T-helper 1 cell treated with Interleukin-12 subunit alpha and Interleukin-12 subunit beta and Interleukin-4 antibody, amounts not matched to agents 30 μg/mL and 1 μg/mL, for 36 hours (primary cell): Measurements from ENCODE around the gene EPOP.
A peak's percentile ranks its signal among the peaks of the same experiment; 100 is the strongest.

Source experiments
- H3K27ac Mint-ChIP-seq: one replicate; pipeline ENCODE4 v1.8.0; 2021; ENCODE audit warnings: mild to moderate bottlenecking, mixed read lengths
- H3K27me3 Mint-ChIP-seq: one replicate; pipeline ENCODE4 v1.8.0; 2021; ENCODE audit warnings: low read depth, mixed read lengths
- H3K36me3 Mint-ChIP-seq: one replicate; pipeline ENCODE4 v1.8.0; 2021; ENCODE audit warnings: low read depth, mixed read lengths
- H3K4me1 Mint-ChIP-seq: one replicate; pipeline ENCODE4 v1.8.0; 2021; ENCODE audit warnings: low read depth, mixed read lengths
- H3K4me3 Mint-ChIP-seq: one replicate; pipeline ENCODE4 v1.8.0; 2021; ENCODE audit warnings: mild to moderate bottlenecking, moderate library complexity, mixed read lengths
- H3K9me3 Mint-ChIP-seq: one replicate; pipeline ENCODE4 v1.8.0; 2021; ENCODE audit warnings: mixed read lengths

EPOP gene

GRCh38 chr17:38674749-38675615 is at the start of gene EPOP:
Gene EPOP, minus strand, starts transcription at chr17:38674957. Its CDS starts 462 bp downstream, at chr17:38674495.
- H3K9me3 Mint-ChIP-seq = no peaks in the 10 kb centered on the region

GRCh38 chr17:38721802-38722201 is 47.0 kb upstream of the EPOP start:
- Mint-ChIP-seq H3K27me3 (no peaks in the 10 kb centered on the region), H3K4me1 (peaks cover 12% of the 10 kb centered on the region), H3K4me3 (no peak overlapping the region), H3K9me3 (no peaks in the 10 kb centered on the region), H3K36me3 (peaks cover 27% of the 10 kb centered on the region), H3K27ac (no peak overlapping the region)

More at GRCh38 chr17:38674749-38675615, at the start of gene EPOP:
- peaks cover 29% of the 10 kb centered on the region for H3K27me3 Mint-ChIP-seq
- H3K27ac Mint-ChIP-seq = peak within 1 kb of the TSS; percentile 65
- H3K4me3 Mint-ChIP-seq = peak within 1 kb of the TSS; percentile 68
- H3K4me1 Mint-ChIP-seq = peaks cover 29% of the 10 kb centered on the region
- H3K36me3 Mint-ChIP-seq = peaks cover 3% of the 10 kb centered on the region

GRCh38 chr17:38720941-38721340 is 46.2 kb upstream of the EPOP start:
- no peak overlapping the region for H3K27ac Mint-ChIP-seq
- H3K36me3 Mint-ChIP-seq = peaks cover 32% of the 10 kb centered on the region
- peaks cover 10% of the 10 kb centered on the region for H3K4me1 Mint-ChIP-seq
- H3K27me3 Mint-ChIP-seq = no peaks in the 10 kb centered on the region
- H3K9me3 Mint-ChIP-seq = no peaks in the 10 kb centered on the region
- no peak overlapping the region for H3K4me3 Mint-ChIP-seq

- Mint-ChIP-seq H3K27me3 (no peaks in the 10 kb centered on the region), H3K36me3 (peaks cover 38% of the 10 kb centered on the region), H3K9me3 (no peaks in the 10 kb centered on the region), H3K4me3 (no peak overlapping the region), H3K27ac (peak overlapping the region; percentile 59), H3K4me1 (peaks cover 17% of the 10 kb centered on the region)
Observed at GRCh38 chr17:38719943-38720641, 45.3 kb upstream of the EPOP start.

GRCh38 chr17:38719289-38719942 is 44.7 kb upstream of the EPOP start:
- Mint-ChIP-seq H3K27ac (no peak overlapping the region), H3K36me3 (peaks cover 38% of the 10 kb centered on the region), H3K9me3 (no peaks in the 10 kb centered on the region), H3K27me3 (no peaks in the 10 kb centered on the region), H3K4me1 (peaks cover 21% of the 10 kb centered on the region), H3K4me3 (no peak overlapping the region)

- Mint-ChIP-seq H3K27me3 (no peaks in the 10 kb centered on the region), H3K36me3 (peaks cover 38% of the 10 kb centered on the region), H3K27ac (no peak overlapping the region), H3K9me3 (no peaks in the 10 kb centered on the region), H3K4me3 (no peak overlapping the region), H3K4me1 (peaks cover 23% of the 10 kb centered on the region)
Observed at GRCh38 chr17:38717139-38717745, 42.5 kb upstream of the EPOP start.

DNA sequence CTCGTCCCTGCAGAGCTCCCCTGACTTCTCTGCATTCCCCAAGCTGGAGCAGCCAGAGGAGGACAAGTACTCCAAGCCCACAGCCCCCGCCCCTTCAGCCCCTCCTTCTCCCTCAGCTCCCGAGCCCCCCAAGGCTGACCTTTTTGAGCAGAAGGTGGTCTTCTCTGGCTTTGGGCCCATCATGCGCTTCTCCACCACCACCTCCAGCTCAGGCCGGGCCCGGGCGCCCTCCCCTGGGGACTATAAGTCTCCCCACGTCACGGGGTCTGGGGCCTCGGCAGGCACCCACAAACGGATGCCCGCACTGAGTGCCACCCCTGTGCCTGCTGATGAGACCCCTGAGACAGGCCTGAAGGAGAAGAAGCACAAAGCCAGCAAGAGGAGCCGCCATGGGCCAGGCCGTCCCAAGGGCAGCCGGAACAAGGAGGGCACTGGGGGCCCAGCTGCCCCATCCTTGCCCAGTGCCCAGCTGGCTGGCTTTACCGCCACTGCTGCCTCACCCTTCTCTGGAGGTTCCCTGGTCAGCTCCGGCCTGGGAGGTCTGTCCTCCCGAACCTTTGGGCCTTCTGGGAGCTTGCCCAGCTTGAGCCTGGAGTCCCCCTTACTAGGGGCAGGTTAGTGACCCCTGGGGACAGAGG is 41.7 kb upstream of the EPOP start:
- Mint-ChIP-seq H3K27me3 (no peaks in the 10 kb centered on the region), H3K36me3 (peaks cover 37% of the 10 kb centered on the region), H3K9me3 (no peaks in the 10 kb centered on the region), H3K4me3 (no peak overlapping the region), H3K27ac (no peak overlapping the region), H3K4me1 (peaks cover 23% of the 10 kb centered on the region)

- H3K27me3 Mint-ChIP-seq = no peaks in the 10 kb centered on the region
Observed at GRCh38 chr17:38715216-38715943, 40.6 kb upstream of the EPOP start.

DNA sequence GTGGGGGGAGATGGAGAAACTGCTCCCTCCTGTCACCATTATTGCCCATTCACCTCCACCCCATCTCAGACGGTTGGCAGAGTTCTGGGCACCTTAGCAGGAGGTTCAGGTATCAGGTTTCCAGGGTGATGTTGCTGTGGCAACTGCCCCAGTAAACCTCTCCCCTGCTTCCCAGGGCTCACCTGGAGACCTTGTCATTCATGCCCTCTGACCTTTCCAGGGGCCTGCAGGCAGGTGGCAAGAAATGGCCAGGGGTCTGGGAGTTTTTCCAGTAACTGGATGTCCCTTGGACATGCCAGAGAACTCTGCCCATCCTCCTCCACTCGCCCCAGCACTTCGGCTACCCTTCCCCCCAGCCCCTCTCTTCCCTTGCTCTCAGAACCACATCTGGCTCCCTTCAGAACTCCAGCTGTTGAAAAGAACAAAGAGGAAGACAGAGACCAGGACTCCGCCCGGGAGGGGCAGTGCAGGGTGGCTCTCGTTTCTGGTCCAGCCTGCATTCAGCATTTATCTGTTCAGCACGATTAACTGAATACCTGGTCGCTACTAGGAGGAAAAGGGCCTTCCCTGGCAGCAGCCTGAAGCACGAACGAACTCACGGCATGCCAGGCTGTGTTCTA is 38.8 kb upstream of the EPOP start:
- no peak overlapping the region for H3K27ac Mint-ChIP-seq
- H3K4me1 Mint-ChIP-seq = peaks cover 39% of the 10 kb centered on the region
- no peak overlapping the region for H3K4me3 Mint-ChIP-seq
- no peaks in the 10 kb centered on the region for H3K9me3 Mint-ChIP-seq
- no peaks in the 10 kb centered on the region for H3K27me3 Mint-ChIP-seq
- peaks cover 49% of the 10 kb centered on the region for H3K36me3 Mint-ChIP-seq

More at GRCh38 chr17:38715216-38715943, 40.6 kb upstream of the EPOP start:
- Mint-ChIP-seq H3K4me1 (peaks cover 29% of the 10 kb centered on the region), H3K27ac (peak overlapping the region; percentile 54), H3K36me3 (peaks cover 39% of the 10 kb centered on the region), H3K9me3 (no peaks in the 10 kb centered on the region), H3K4me3 (no peak overlapping the region)

DNA sequence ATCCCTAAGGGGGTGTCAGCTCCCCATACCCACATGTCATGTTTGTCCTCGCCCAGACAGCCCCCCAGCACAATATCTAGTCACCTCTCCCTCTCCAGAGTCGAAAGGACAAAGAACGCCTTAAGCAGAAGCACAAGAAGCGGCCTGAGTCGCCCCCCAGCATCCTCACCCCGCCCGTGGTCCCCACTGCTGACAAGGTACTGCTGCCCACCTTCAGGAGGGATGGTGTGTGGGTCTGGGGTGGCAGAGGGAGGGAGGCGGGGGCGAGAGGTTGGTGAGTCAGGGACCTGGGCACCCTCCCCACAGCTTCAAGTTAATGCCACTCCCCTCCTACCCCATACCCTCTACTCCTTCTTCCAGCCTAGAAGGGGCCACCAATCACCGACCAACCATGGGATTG is 37.8 kb upstream of the EPOP start:
- H3K4me1 Mint-ChIP-seq = peaks cover 43% of the 10 kb centered on the region
- no peaks in the 10 kb centered on the region for H3K9me3 Mint-ChIP-seq
- no peak overlapping the region for H3K4me3 Mint-ChIP-seq
- H3K27me3 Mint-ChIP-seq = no peaks in the 10 kb centered on the region
- H3K27ac Mint-ChIP-seq = no peak overlapping the region
- peaks cover 53% of the 10 kb centered on the region for H3K36me3 Mint-ChIP-seq

GRCh38 chr17:38711792-38712571 is 37.2 kb upstream of the EPOP start:
- H3K27ac Mint-ChIP-seq = no peak overlapping the region
- H3K36me3 Mint-ChIP-seq = peaks cover 57% of the 10 kb centered on the region
- H3K4me3 Mint-ChIP-seq = no peak overlapping the region
- peaks cover 49% of the 10 kb centered on the region for H3K4me1 Mint-ChIP-seq
- no peaks in the 10 kb centered on the region for H3K9me3 Mint-ChIP-seq
- H3K27me3 Mint-ChIP-seq = no peaks in the 10 kb centered on the region

DNA sequence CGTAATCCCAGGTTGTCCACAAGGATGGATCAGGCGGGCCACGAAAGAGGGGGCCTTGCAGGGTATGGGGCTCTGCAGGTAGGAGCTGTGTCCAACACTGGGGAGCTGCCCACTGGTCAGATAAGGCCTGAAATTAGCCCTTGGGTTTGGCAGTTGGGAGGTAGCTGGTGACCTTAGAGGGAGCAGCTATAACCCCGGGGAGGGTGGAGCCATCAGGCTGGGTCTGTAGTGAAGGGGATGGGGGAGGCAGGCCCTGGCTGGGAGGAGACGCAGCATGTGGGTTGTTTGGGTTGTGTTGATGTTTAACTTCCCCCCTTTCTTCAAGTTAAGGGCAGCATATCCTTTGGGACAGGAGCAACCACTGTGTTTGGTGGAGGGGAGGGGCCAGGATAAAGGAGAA is 36.2 kb upstream of the EPOP start:
- no peaks in the 10 kb centered on the region for H3K27me3 Mint-ChIP-seq

More for the DNA sequence above, 36.2 kb upstream of the EPOP start:
- Mint-ChIP-seq H3K4me1 (peaks cover 53% of the 10 kb centered on the region), H3K36me3 (peaks cover 50% of the 10 kb centered on the region), H3K9me3 (no peaks in the 10 kb centered on the region), H3K4me3 (no peak overlapping the region), H3K27ac (peak overlapping the region; percentile 36)
